NCI-H146 treated with DMSO at 0.1 percent for 48 hours (cell line): Measurements from ENCODE around the gene CD300E.
"Not testable (repeated sequence)": the region's sequence is repeated elsewhere in the genome, so short reads cannot be mapped to it uniquely, and the experiment has no call there.

ENCODE experiments used
- DNase-seq: peaks from one replicate; lab custom pipeline; 2025; ENCODE audit not compliant: unreplicated experiment; lab: John Stamatoyannopoulos, UW

The CD300E gene

DNA sequence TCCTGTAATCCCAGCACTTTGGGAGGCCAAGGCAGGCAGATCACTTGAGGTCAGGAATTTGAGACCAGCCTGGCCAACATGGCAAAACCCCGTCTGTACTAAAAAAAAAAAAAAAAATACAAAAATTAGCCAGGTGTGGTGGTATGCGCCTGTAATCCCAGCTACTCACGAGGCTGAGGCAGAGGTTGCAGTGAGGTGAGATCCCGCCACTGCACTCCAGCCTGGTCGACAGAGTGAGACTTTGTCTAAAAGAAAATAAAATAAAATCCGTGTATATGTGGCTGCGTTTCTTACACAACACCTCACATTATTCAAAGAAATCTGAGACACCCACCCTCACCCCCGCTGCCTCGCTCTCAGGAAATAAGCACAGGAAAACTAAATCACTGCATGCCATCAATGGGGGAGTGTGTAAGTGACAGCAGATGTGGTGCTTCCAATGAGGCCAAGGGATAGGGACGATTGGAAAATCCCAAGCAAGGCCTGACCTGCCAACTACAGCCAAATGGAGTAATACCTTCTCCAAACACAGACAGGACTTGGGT, 13.1 kb upstream of the CD300E start:
- DNase-seq: not testable (repeated sequence)

DNA sequence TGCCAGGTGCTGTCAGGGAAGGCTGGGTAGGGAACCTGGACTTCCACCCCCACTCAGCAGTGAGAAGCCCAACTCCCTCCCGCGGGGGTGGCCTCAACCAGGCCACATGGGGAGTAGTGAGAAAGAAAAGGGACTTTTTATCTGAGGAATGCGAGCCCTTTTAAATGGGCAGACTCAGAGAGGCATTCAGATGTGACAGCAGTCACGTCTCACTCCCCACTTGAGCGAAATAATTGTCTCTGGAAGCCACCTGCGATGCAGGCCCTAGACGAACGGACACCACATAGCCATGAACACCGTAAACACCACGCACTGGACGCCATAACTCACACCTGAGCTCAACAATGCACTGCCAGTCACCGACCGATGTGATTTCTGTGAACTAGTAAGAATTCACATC, 11.9 kb upstream of the CD300E start:
- no peak for DNase-seq

DNA sequence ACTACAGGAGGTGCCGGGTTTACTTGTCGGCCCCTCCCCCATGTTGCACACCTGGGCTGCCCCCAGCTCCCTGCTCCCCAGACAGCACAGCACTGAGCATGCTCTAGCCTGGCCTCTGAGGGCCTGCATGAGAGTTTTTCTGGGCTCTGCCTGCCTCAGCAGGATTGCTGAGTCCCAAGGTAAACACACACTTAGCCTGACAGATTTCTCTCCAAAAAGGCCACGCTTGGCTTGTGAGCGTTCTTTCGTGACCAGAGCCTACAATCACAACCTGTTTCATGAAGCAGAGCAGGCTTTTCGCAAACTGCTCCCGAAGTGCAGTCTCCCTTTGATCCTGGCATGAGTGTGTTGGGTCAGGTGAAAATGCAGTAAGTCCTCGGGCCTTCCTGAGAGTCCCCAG, 9.8 kb upstream of the CD300E start:
- DNase-seq: no peak

DNA sequence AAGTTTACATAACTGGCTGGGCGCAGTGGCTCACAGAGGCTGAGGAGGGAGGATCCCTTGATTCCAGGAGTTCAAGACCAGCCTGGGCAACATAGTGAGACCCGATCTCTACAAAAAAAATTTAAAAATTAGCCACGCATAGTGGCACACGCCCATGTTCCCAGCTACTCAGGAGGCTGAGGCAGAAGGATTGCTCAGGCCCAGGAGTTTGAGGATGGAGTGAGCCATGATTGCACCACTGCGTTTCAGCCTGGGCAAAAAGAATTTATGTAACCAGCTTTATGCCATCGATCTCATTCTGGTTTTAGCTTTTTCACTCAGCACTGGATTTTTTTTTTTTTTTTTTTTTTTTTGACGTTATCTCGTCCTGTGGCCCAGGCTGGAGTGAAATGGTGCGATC, 9.1 kb upstream of the CD300E start:
- no peak for DNase-seq

DNA sequence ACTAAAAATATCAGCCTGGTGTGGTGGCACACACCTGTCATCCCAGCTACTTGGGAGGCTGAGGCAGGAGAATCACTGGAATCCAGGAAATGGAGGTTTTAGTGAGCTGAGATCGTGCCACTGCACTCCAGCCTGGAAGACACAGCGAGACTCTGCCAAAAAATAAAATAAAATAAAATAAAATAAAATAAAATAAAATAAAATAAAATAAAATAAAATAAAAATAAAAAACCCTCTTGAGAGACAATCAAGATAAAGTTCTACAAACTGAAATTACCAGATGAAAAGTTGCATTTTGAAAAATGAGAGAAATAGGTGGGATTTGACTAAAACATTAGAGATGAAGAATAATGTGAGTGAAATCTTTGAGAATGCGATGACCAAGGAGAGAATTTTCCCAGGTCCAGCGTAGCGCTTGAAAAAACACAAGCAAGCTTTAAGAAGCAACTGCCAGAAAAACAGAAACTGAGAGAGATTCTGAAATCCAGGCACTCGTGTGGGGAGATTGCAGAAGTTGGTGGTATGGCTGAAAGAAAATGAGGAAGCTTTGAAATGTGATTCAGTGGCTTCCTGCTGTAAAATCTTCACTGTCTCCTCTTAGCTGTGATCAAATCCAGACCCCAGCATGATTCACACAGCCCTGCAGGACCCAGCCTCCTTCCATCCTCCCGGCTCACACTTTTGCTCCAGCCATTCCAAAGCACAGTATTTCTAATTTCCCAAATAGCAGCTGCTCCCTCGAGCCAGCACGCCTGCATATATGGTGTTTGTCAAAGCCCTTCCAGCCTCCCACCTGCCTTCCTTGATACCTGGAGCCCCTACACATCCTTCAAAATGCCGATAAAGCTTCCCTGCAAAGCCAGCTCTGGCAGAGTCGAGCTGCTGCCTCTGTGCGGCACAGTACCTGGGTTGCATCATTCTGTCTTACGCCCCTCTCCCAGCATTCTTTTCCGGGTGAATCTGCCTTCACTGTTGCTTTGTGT, 8.2 kb upstream of the CD300E start:
- DNase-seq: no peak

DNA sequence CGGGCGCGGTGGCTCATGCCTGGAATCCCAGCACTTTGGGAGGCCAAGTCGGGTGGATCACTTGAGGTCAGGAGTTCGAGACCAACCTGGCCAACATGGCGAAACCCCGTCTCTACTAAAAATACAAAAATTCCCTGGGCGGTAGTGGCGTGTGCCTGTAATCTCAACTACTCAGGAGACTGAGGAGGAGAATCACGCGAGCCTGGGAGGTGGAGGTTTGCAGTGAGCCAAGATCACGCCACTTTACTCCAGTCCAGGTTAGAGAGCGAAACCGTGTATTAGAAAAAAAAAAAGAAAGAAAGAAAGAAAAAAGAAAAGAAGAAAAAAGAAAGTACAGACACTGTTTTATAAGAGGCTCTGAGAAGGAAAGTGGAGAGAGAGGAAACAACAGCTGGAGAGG, 6.7 kb upstream of the CD300E start:
- DNase-seq: not testable (repeated sequence)

DNA sequence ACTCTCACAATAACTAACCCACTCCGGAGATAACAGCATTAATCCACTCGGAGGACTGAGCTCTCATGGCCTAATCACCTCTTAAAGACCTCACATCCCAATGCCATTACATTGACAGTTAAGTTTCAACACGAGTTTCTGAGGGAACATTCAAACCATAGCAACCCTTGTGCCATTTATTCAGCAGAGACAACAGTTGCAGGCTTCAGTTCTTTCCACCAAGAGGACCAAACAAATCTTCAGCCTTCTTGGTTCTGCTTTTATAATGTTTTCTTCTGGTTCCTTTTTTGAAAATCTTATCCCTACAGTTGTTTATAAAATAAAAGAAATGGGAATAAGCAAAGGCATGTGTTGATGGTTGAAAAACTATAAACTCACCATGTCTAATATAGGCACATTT, 2.1 kb upstream of the CD300E start:
- DNase-seq: no peak

DNA sequence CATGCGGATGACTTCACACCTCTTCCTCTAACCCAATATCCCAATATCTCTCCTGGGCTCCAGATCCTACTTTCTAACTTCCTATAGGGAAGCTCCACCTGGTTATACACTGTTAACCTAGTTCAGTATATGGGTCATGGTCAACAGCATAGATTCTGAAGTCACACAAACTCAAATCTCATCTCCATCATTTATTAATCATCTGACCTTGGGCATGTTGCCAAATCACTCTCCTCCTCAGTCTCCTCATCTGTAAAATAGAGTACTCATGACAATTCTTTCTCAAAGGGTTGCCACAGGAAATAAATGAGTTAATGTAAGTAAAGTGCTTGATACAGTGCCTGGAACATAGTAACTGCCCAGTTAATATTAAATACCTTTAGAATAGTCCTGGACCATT, 593 bp upstream of the CD300E start:
- DNase-seq: no peak

DNA sequence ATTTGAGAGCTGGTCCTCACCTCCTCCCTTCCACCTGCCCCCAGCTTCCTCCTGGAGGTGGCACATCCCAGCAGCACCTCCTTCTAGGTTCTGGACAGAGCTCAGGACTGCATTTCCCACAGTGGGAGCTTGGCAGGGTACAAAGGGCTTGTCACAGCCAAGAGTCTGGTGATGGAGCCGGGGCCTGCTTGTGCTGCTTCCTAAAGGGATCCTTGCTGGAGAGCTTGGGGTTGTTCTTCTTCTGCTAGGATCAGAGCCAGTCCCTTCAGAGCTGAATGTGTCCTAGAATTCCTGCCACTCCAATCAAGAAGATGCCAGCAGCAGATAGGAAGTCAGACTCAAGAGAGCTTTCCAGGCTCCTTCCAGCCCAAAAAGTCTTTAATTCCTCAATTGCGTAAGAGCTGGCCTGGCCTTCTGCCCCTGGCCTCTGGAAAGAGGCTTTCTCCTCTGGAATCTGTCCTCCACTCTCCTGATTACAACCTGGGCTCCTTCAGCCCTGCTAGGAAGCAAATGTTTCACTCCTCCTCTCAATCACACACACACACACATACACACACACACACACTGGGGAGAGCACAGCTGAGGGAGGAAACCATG, 4.4 kb downstream of the CD300E start:
- DNase-seq: no peak

DNA sequence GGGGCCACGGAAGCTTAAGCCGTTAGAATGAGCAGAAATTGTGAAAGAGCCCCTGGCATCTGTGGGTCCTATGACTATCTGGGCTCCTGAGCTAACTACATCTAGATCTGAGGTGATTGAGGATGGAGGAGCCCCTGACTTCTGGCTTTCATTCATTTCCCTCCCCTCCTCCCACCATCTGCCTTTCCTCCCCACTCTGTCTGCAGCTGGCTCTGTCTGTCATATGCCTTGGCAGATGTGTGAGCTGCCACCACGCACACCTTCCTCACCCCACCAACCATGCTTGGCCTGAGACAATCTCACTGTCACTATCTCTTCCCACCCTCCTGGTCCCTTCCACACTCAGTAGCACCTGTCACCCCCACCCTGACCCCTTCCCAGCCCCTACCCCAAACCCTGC, 5.1 kb downstream of the CD300E start:
- no peak for DNase-seq

DNA sequence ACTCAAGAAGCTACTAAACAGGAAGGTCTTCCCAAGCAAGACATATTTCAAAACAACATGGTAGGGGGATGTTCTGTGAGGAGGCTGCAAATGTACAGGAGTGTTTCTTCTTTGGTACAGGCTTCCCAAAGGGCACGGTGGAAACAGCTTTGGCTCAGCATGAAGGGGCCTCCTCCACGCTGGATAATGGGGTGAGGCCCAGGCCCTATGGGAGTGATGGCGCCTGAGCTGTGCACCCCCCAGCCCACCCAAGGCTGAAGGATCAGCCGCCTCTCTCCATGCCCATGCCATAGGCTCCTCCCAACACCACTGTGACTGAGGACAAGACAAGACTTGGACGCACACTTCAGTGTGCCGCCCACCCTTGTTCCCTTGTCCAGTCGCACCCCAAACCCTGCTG, 6.8 kb downstream of the CD300E start:
- no peak for DNase-seq

DNA sequence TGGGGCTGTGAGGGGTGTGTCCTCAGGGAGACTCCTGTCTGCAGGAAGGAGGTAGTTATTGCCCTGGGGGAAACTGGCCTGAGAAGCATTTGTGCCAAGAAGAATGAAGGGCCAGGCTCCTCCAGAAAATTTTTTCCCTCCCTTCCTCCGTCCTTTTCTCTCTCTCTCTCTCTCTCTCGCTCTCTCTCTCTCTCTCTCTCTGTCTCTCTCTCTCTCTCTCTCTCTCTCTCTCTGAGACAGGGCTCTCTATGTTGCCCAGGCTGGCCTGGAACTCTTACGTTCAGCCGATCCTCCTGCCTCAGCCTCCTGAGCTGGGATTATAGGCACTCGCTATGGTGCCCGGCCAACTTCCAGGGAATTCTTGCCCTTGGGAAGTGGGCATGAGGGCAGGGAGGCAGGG, 11.5 kb downstream of the CD300E start:
- DNase-seq: no peak

DNA sequence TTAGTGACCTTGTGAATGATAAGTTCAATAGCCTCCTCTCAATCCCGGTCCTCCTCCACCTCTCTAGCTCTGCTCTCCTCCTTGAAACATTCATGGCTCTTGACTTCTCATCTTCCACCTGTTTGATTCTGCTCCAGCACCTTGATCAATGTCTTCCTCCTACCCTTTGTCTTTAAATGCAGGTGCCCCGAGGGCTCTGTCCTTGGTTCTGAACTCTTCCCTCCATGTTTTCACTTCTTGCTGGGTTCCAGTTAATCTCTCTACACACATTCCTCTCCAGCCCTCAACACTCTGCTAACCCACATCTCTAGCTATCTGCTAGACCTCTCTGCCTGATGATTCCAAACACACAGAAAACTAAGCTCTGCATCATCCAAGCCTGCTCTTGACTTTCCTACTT, 13.4 kb downstream of the CD300E start:
- DNase-seq: no peak

DNA sequence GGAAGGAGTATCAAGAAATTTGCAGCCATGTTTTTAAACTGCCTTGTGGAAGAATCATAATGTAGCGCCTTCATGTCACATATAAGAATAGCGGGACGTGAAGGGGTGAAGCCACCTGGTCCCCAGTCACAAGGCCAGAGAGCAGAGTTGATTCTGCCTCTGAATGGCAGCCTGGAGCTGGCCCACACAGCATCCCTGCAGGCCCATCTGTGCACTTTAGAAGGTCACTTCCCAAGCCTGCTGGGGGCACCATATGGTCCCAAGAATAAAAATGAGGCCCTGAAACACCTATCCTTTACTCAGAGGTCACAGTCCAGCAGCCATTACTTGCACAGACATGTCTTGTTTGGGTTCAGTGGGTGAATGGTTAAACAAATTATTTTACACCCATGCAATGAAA, 15.0 kb downstream of the CD300E start:
- DNase-seq: no peak

DNA sequence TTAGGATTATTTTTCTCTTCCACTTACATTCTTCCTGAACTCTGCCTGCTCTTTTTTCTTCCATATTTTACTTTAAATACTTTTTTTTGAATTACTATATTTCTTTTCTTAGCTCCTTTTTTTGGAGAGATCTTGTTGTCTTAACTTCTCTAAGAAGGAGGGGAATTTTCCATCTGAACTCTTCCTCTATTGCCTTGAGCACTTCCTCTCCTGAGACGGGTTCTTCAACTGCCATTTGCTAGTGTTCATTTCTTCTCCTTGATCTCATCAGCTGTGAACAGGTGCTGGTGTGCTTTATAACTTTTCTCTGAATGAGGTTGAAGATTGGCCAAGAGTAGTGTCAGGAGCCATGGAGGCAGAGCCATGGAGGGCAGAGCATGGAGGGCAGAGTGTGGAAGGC, 16.3 kb downstream of the CD300E start:
- no peak for DNase-seq

DNA sequence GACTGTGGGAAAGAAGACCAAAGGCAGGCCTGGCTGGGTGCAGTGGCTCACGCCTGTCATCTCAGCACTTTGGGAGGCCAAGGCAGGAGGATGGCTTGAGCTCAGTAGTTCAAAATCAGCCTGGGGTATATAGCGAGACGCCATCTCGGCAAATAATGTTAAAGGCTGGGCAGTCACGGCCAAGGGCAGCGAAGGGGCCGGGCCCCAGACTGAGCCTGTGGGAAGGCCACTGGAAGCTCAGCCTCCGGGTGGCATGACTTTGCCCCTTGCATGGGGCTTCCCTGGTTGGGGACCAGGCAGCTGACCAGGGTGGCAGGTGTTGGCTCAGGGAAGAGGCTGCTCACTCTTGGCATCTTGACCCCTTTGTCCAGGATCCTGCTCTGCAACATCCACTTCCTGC, 17.5 kb downstream of the CD300E start:
- DNase-seq: no peak

DNA sequence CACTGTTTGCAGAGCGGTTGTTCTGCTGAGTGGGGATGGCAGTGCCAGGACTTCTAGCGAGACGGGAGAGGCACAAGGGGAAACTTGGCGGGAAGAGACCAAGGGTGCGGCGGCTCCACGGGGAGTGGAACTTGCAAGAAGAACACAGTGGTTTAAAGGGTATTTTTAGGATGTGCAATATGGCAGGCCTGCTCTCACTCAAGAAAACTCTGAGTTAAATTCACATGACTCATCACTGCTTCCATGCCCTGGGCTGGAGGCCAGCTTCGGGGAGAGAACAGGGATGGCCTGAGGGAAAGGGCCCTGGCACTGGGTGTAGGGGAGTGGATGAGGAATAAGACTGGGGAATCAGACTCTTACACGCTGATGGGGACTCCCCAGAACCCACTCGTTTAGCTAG, 18.2 kb downstream of the CD300E start:
- DNase-seq: no peak

DNA sequence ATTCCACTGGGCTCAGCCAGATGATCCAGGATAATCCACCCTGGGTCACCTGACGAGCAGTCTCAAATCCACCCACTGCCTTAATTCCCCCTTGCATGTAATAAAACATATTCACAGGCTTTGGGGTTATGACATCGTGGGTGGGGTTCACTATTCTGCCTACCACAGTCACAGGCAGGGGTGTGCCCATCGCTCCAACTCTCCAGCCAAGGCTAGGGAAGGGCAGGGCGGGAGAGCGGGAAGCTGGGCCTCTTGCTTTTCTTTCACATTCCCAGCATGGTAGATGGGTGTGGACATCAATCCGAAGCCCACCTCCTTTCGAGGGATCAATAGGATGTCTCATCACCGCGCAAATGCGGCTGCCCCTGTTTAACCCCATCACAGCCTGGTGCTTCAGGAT, 18.8 kb downstream of the CD300E start:
- no peak for DNase-seq

DNA sequence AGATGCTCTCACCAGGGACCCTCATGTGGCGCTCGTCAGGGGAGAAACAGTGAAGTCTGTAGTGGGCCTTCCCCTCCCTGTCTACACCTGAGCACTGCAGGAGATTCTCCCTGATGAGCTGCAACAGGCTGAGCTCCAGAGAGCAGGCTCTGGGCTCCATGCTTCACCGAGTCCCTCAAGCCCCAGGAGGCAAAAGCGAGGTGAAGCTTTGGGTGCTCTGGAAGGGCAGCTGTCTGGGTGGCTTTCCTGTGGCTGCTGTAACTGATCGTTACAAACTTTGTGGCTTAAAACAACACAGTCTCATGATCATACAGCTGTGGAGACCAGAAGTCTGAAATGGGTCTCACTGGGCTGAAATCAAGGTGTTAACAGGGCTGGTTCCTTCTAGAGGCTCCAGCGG, 19.3 kb downstream of the CD300E start:
- no peak for DNase-seq

DNA sequence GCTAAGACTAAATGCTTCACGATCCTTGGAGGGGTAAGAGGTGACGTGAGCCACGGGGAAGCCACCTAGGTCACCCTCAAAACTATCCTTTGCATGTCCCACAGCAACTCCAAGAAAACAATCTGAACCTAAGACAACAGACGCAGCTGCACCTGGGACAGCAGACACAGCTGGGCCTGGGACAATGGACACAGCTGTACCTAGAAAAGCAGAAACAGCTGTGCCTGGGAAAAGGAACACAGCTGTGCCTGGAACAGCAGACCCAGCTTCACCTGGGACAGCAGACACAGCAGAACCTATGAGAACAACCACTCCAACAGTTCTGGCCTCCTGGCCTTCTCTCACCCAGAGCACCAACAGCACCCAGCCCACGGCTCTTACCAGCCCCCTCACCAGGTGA, 19.8 kb downstream of the CD300E start:
- DNase-seq: no peak

DNA sequence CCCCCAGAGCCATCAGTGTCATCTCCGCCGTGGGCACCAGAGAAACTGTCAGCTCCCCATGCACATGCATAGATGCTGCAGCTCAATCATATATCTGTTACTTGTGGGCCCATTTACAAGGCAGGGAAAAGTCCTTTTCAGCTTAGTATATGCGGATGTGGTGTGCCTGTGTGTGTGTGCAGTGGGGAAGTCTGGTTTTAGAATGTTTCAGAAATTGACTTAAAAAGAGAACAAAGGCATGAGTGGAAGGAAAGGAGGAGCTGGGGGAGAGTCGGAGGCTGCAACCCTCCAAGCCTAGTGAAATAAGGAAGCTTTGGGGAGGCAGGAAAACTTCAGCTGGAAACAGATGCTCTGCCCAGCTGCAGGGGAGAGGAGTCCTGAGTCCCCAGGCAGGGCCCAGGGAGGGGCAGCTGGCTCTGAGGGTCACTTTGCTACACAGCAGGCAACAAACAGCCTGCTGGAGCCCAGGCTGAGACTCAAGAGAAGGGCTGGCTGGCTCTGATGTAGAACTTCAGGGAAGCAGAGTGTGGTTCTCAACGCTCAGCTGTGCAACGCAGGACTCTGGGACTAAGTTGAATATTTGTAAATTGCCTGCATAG, 20.4 kb downstream of the CD300E start:
- no peak for DNase-seq
